ENCODE results near the gene VSNL1.

Gene VSNL1

DNA sequence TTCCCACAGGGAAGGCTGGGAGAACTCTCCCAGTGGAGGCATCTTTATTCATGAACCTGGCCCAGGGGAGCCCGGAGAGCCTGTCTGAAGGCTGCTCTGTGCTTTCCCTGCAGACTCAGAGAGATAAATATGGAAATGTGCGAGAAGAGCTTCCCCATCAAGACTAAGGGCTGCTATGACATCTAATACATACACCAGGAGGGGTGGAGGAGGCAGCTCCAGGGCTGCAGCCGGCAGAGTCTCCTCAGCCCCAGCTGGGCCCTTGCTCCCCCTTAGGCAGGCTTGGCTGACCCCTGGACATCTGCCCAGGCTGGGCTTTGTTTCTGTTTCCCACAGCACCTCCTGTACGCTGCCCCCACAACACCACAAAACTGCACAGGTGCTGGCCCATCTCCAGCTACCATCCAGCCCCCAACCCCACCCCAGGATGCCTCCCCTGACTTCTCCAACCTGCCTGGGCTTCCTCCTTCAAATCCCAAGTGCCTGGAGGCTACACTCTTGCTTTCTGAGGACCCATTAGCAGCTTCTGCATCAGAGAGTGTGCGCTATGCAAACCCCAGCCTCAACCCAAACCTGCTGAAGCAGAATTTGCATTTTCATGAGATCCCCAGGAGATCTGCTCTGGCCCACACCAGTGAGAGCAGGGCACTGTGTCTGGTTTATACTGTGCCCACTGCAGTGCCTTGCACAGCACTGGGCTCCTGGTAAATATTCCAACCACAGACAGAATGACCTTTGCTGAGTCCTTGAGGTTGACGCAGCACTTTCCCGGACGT is 96.8 kb downstream of the VSNL1 start:
- DNase-seq (ENCODE audit: low read depth) = no peak
- H3K4me3 ChIP-seq (ENCODE audit: low read depth, low read length) = no peak overlapping the region
- no peak for TF ChIP-seq CTCF (IDR thresholded peaks at IDR 0.05; ENCODE audit: insufficient read depth, low read depth, low read length, missing control alignments)

GRCh38 chr2:17638196-17638743 is 97.8 kb downstream of the VSNL1 start:
- TF ChIP-seq CTCF (IDR thresholded peaks at IDR 0.05; ENCODE audit: insufficient read depth, low read depth, low read length, missing control alignments) = no peak
- DNase-seq (ENCODE audit: low read depth) = no peak
- no peak overlapping the region for H3K4me3 ChIP-seq (ENCODE audit: low read depth, low read length)

- TF ChIP-seq CTCF (IDR thresholded peaks at IDR 0.05; ENCODE audit: insufficient read depth, low read depth, low read length, missing control alignments) = no peak
- no peak overlapping the region for H3K4me3 ChIP-seq (ENCODE audit: low read depth, low read length)
- no peak for DNase-seq (ENCODE audit: low read depth)
Observed at GRCh38 chr2:17640406-17640805, 99.9 kb downstream of the VSNL1 start.

DNA sequence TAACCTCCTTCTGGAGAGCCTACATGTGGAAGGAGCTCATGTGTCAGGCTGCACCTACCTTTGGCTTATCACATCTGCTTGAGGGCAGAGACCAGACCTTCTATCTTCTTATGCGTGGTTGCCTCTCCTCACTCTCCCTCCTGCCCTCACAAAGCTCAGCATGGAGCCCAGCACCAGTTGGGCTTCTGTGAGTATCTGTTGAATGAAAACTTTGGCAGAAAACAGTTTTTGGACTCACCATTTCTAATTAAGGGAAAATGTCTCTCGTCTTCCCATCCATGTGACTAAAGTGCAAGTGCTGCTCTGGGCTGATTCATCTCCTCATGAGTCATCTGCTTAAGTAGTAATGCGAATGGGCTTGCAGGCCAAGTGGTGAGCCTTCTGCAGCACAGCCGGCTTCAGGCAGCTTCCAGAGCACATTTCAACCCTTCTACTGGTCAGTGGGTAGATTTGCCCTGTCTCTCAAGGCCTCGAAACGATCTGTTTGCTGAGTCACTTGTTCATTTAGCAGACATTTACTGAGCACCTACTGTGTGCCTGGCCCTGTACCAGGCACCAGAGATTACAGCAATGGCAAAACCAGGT is 102.6 kb downstream of the VSNL1 start:
- no peak overlapping the region for H3K4me3 ChIP-seq (ENCODE audit: low read depth, low read length)
- no peak for TF ChIP-seq CTCF (IDR thresholded peaks at IDR 0.05; ENCODE audit: insufficient read depth, low read depth, low read length, missing control alignments)
- no peak for DNase-seq (ENCODE audit: low read depth)

GRCh38 chr2:17644997-17645720 is 104.7 kb downstream of the VSNL1 start:
- no peak for DNase-seq (ENCODE audit: low read depth)
- H3K4me3 ChIP-seq (ENCODE audit: low read depth, low read length) = no peak overlapping the region
- no peak for TF ChIP-seq CTCF (IDR thresholded peaks at IDR 0.05; ENCODE audit: insufficient read depth, low read depth, low read length, missing control alignments)

DNA sequence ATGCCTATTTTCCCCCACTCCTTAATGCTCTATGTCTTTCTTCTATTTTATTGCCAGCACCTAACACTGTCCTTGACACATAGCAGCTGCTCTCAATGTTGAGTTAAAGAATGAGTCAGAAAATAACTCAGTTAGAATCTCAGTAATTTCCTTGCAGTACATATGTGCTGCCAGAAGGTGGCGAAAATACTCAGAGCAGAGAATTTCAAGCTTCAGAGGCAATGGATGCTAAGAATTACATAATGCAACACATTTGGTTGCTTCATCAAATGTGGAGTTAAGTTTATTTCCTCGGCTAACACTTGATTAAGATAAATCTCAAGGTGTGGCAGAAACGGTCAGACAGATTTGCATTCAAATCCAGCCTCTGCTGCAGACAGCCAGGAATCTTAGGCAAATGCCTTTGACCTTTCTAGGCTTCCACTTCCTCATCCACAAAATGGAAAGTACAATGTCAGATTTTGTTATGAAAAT is 105.6 kb downstream of the VSNL1 start:
- TF ChIP-seq CTCF (IDR thresholded peaks at IDR 0.05; ENCODE audit: insufficient read depth, low read depth, low read length, missing control alignments) = peak; percentile 82
- H3K4me3 ChIP-seq (ENCODE audit: low read depth, low read length) = no peak overlapping the region
- peak; percentile 78 for DNase-seq (ENCODE audit: low read depth)

All from GM12865 (cell line).